Panc1 (cell line): Measurements from ENCODE around the gene CIC. TPM values are rescaled to one million over a fixed set of nuclear protein-coding genes. Genes with fewer than 3 reads are reported as not detected.

Source experiments
- ATAC-seq: fragments of 200-7000 bp; cut with Tn5 transposase; 2 replicates; pipeline ENCODE4 v1.9.1; 2020; ENCODE audit warnings: mild to moderate bottlenecking, moderate library complexity
- BruUV-seq: library from RNA; stranded (reverse); fragments of 400-500 nt; replicated peaks from 2 replicates; lab custom pipeline; 2021; lab: Mats Ljungman, UMichigan
- CTCF ChIA-PET: fragments of 300-600 bp; sonication (Branson Sonifier 250); formaldehyde crosslinking; loops from one replicate; lab custom pipeline; 2022; ENCODE audit warnings: antibody characterized with exemption; lab: Charles Lee
- POLR2A ChIA-PET: fragments of 300-600 bp; sonication (Branson Sonifier 250); formaldehyde crosslinking; loops from one replicate; lab custom pipeline; 2022; ENCODE audit warnings: antibody characterized with exemption; lab: Charles Lee
- DNase-seq: peaks from one replicate; pipeline ENCODE4 v3.0.0-alpha.2; 2010; ENCODE audit warnings: low read depth, low spot score
- H3K27ac ChIP-seq: 2 replicates; pipeline ENCODE4 v1.5.1; 2011; ENCODE audit warnings: mild to moderate bottlenecking, low read length, inconsistent platforms
- H3K27me3 ChIP-seq: fragments of 200-500 bp; sonication (Bioruptor generic); 2 replicates; pipeline ENCODE4 v1.6.0; 2014; ENCODE audit warnings: low read length, inconsistent platforms; ENCODE audit not compliant: control insufficient read depth, insufficient read depth
- H3K36me3 ChIP-seq: fragments of 200-500 bp; sonication (Bioruptor generic); 2 replicates; pipeline ENCODE4 v1.5.1; 2014; ENCODE audit warnings: inconsistent platforms, mild to moderate bottlenecking, low read length, moderate library complexity; ENCODE audit not compliant: control insufficient read depth, insufficient read depth
- H3K4me1 ChIP-seq: 2 replicates; pipeline ENCODE4 v1.5.1; 2011; ENCODE audit warnings: inconsistent platforms, mild to moderate bottlenecking, low read length, moderate library complexity; ENCODE audit not compliant: control insufficient read depth, insufficient read depth
- H3K4me3 ChIP-seq, 2 experiments: 2 replicates each; pipeline ENCODE4 v1.5.1; 2011 to 2012; ENCODE audit warnings: low read depth in 2 of 2, low read length in 2 of 2, mild to moderate bottlenecking in 2 of 2, inconsistent platforms in 1 of 2, moderate library complexity in 1 of 2
- H3K9me3 ChIP-seq: fragments of 200-500 bp; sonication (Bioruptor generic); 2 replicates; pipeline ENCODE4 v1.5.1; 2014; ENCODE audit warnings: low read depth, mild to moderate bottlenecking, inconsistent platforms, low read length, moderate library complexity; ENCODE audit not compliant: control insufficient read depth, insufficient read depth
- POLR2AphosphoS5 ChIP-seq: IDR thresholded peaks from 2 replicates; pipeline ENCODE4 v1.6.1; 2012; ENCODE audit warnings: mild to moderate bottlenecking, low read depth, low read length, moderate library complexity
- REST ChIP-seq, 2 experiments: IDR thresholded peaks; 2 replicates each; pipeline ENCODE4 v1.6.1; 2011 to 2012; ENCODE audit warnings: low read depth in 2 of 2, control low read depth in 1 of 2, low read length in 1 of 2, mild to moderate bottlenecking in 1 of 2, moderate library complexity in 1 of 2; ENCODE audit not compliant: insufficient read depth in 1 of 2
- SIN3A ChIP-seq: IDR thresholded peaks from 2 replicates; pipeline ENCODE4 v1.6.1; 2012; ENCODE audit warnings: low read depth, mild to moderate bottlenecking, low read length, moderate library complexity, borderline replicate concordance; ENCODE audit not compliant: insufficient read depth
- TCF7L2 ChIP-seq: IDR thresholded peaks from 2 replicates; pipeline ENCODE4 v1.6.1; 2011; ENCODE audit warnings: mild to moderate bottlenecking, low read depth, low read length, inconsistent platforms
- in situ Hi-C: cut with HindIII; loops from 2 replicates; pipeline ENCODE4 v1.10.0; 2016; ENCODE audit warnings: low sequenced_read_pairs, low pct_unique_long_range_greater_than_20kb
- intact Hi-C: fragments of 100-400 bp; cut with micrococcal nuclease; formaldehyde crosslinking; loops from one replicate; pipeline ENCODE4 v1.10.0; 2022; ENCODE audit not compliant: unreplicated experiment
- total RNA-seq: library from RNA; stranded (reverse); gene quantifications from one replicate; pipeline ENCODE4 v1.2.1, GENCODE V29; 2021; ENCODE audit not compliant: unreplicated experiment
- TF ChIP-seq, protein P1 (sequence below): fragments of 450-650 bp; IDR thresholded peaks from 2 replicates; pipeline ENCODE4 v1.5.1; 2017; ENCODE audit warnings: mild to moderate bottlenecking

Gene CIC
- total RNA-seq, 1 experiment from 2014 or later, result 67.4 TPM

DNA sequence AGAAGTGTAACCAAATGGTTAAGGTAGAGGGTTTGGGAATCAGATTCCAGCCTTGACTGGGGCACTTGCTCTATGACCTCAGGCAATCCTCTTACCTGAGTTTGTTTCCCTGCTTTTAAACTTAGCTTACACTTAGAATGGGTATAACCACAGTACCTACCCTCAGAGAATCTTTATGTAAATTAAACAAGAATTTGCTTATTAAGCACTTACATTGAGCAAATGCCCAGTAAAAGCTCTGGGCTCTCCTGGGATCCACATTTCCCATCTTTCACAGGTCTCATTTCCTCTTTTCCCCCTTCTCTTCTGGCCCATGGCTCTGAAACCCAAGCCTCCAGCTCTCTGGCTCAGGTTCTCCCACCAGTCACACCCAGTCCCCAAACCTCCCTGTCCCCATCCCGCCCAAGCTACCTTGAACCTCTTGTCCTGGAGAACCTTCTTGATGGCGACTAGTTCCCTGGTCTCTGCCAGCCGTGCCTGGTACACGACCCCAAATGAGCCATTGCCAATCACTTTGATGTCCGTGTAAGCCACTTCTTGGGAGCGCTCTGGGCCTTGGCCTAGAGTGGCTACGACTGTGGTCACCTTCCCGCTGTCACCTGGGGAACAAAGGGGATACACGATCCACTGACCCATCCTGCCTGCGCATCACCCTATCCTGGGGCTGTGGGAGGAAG, 29.4 kb upstream of the CIC start:
- ATAC-seq, result no peak
- in situ Hi-C loops, result no loop called here
- H3K36me3 ChIP-seq, result peaks cover 8% of the 10 kb centered on the region; the same call in 1 of the 2 replicates
- CTCF ChIA-PET, result no interaction called here
- H3K4me1 ChIP-seq, result peaks cover 9% of the 10 kb centered on the region; the same call in 1 of the 2 replicates
- POLR2A ChIA-PET, result no interaction called here
- H3K27me3 ChIP-seq, result no peaks in the 10 kb centered on the region
- DNase-seq, result no peak
- TF ChIP-seq REST (IDR thresholded peaks at IDR 0.05; ENCODE audit: insufficient read depth in 1 of 2, low read depth in 2 of 2, low read length in 1 of 2) (no peak), SIN3A (no peak), TCF7L2 (no peak), POLR2AphosphoS5 (no peak)
- TF ChIP-seq, protein P1, sequence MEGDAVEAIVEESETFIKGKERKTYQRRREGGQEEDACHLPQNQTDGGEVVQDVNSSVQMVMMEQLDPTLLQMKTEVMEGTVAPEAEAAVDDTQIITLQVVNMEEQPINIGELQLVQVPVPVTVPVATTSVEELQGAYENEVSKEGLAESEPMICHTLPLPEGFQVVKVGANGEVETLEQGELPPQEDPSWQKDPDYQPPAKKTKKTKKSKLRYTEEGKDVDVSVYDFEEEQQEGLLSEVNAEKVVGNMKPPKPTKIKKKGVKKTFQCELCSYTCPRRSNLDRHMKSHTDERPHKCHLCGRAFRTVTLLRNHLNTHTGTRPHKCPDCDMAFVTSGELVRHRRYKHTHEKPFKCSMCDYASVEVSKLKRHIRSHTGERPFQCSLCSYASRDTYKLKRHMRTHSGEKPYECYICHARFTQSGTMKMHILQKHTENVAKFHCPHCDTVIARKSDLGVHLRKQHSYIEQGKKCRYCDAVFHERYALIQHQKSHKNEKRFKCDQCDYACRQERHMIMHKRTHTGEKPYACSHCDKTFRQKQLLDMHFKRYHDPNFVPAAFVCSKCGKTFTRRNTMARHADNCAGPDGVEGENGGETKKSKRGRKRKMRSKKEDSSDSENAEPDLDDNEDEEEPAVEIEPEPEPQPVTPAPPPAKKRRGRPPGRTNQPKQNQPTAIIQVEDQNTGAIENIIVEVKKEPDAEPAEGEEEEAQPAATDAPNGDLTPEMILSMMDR, result no peak
- no peak overlapping the region for H3K27ac ChIP-seq
- no peak overlapping the region for H3K4me3 ChIP-seq
- no TSS peak for BruUV-seq
- intact Hi-C loops, result no loop called here
- no peaks in the 10 kb centered on the region for H3K9me3 ChIP-seq

- ChIA-PET POLR2A (no interaction called here), CTCF (no interaction called here)
- in situ Hi-C loops (no loop called here), intact Hi-C loops (no loop called here)
- Histone ChIP-seq H3K27ac (peak overlapping the region; percentile 94), H3K27me3 (no peaks in the 10 kb centered on the region), H3K4me3 (peak overlapping the region; percentile 73 to 93), H3K36me3 (peaks cover 8% of the 10 kb centered on the region; the same call in 1 of the 2 replicates), H3K4me1 (peaks cover 13% of the 10 kb centered on the region; the same call in 1 of the 2 replicates), H3K9me3 (no peaks in the 10 kb centered on the region)
- no peak for TF ChIP-seq SIN3A
- TF ChIP-seq REST (IDR thresholded peaks at IDR 0.05; ENCODE audit: insufficient read depth in 1 of 2, low read depth in 2 of 2, low read length in 1 of 2), result no peak
- TF ChIP-seq TCF7L2, result no peak
- TF ChIP-seq POLR2AphosphoS5, result no peak
- TF ChIP-seq, protein P1, result no peak
- no peak for ATAC-seq
- no TSS peak for BruUV-seq
- DNase-seq, result no peak
Measured at GRCh38 chr19:42241279-42241678, 27.8 kb upstream of the CIC start.
